HG03159 (cell line): ENCODE measurements around the gene CMTR1.

ENCODE experiments used
- ATAC-seq: cut with Tn5 transposase; IDR thresholded peaks from one replicate; pipeline ENCODE4 v1.9.1; 2021; ENCODE audit warnings: mild to moderate bottlenecking, moderate library complexity; ENCODE audit not compliant: unreplicated experiment

The CMTR1 gene

DNA sequence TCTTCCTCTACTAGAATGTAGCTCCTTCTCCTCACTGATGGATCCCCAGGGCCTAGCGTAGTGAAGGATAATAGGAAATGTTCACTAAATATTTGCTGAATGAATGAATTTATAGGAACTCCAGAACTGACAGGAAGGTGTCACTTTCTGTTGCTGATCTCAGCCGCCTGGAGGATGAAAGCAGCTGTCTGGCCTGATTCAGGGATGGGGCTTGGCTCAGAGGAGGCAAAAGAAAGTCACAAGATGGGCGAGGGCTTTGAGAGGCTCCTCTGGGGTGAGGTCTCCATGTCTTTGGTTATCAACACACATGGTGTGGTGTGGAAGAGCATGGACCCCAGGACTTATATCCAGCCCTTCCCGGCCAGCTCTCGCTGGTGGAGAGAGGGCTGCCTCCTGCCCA is 78.2 kb downstream of the CMTR1 start:
- no peak for ATAC-seq

- no peak for ATAC-seq
Measured at GRCh38 chr6:37511910-37512399, 78.9 kb downstream of the CMTR1 start.

GRCh38 chr6:37512400-37513011 is 79.5 kb downstream of the CMTR1 start:
- no peak for ATAC-seq

DNA sequence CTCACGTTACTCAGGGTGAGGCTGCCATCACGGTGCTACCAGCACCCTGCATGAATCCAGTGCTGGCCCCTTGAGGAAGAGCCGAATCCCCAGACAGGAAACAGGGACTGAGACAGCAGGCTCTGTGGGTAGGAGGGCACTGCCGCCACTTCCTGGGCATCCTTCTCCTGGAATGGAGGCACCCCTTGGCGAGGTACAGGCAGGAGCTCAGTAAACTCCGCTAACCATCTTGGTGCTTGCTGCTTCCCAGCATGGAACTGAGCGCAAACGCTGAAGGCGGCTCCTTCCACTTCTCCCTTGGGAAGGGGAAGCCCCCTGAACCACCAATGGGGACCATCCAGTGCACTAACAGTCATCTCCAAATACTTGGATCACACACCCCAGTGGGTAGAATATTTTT is 80.1 kb downstream of the CMTR1 start:
- no peak for ATAC-seq

- ATAC-seq, result no peak
Measured at GRCh38 chr6:37513576-37513975, 80.6 kb downstream of the CMTR1 start.

DNA sequence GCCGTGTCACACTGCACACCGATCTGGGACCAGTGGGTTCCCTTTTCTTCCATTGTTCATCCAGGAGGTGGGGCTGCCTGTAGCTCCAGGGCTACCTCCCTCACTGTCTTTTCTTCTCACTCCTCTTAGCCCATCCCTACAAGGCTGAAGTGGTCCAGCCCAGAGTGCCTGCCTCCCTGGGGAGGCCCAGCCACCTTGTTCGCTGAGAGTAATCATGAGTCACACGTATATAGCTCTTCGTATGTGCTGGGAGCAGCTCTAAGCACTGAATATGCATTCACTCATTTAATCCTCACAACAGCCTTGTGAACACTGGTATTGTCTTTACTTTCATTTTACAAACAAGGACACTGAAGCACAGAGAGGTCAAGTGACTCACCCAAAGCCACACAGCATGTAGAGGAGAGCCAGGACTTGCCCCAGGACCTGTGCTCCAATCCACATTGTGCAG is 81.3 kb downstream of the CMTR1 start:
- ATAC-seq, result no peak

- ATAC-seq, result no peak
Measured at GRCh38 chr6:37514837-37515236, 81.8 kb downstream of the CMTR1 start.

GRCh38 chr6:37515712-37516075 is 82.7 kb downstream of the CMTR1 start:
- ATAC-seq, result no peak

GRCh38 chr6:37516076-37516919 is 83.3 kb downstream of the CMTR1 start:
- ATAC-seq, result no peak

- no peak for ATAC-seq
Measured at GRCh38 chr6:37516920-37517405, 83.9 kb downstream of the CMTR1 start.

- no peak for ATAC-seq
Measured at GRCh38 chr6:37517411-37517812, 84.4 kb downstream of the CMTR1 start.

DNA sequence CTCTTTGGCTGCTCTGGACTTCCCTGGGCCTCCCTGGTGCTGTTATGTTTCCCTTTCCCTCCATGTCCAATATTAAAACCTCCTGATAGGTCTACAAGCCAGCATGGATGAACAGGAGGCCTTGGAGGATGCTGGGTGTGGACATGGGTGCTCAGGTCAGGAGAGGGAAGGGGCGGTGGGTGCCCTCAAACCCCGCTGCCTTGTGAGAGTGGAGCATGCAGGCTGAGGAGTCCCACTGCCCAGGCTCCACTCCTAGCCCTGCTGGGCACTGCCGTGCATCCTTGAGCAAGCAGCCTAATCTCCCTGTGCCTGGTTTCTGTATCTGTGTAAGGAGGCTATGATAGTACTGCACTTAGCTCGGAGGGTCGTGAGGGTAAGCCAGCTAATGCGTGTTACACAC is 85.1 kb downstream of the CMTR1 start:
- ATAC-seq, result no peak

GRCh38 chr6:37519461-37519860 is 86.4 kb downstream of the CMTR1 start:
- no peak for ATAC-seq

DNA sequence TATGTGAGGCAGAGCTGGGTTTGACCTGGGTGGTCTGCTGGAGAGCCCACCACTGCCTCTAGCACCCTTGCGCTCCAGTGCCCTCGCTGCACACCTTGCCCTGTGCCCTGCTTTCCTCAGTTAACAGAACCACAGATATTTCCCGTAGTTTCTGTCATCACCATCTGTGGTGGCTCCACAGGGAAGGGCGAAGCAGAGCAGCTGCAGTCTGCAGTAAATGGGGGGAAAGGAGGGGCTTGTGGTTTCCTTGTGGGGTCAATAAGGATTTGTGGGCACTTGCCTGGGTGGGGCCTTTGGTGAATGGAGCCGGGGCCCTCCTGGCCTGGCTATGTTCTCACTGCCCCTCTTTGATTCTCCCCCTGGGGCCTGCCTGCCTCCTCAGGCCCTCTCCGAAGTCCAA is 87.9 kb downstream of the CMTR1 start:
- ATAC-seq, result no peak

DNA sequence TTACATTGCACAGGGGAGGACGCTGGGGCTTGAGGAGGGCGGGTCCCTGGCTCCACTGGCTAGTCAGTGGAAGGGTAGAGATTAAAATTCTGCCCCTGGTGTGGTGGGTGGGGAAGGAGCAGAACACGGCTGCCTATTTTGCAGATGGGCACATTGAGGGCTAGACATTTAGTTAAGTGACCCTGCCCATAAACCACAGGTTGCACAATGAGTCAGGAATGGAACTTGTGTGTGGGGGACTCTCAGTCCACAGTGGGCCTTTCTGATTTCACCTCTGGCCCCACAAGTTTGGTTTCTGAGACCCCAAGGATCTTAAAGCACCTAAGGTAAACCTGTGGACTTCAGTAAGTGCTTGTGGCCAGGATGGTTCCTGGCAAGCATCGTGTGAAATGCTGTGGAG is 88.7 kb downstream of the CMTR1 start:
- no peak for ATAC-seq

- no peak for ATAC-seq
Measured at GRCh38 chr6:37522836-37523235, 89.8 kb downstream of the CMTR1 start.

DNA sequence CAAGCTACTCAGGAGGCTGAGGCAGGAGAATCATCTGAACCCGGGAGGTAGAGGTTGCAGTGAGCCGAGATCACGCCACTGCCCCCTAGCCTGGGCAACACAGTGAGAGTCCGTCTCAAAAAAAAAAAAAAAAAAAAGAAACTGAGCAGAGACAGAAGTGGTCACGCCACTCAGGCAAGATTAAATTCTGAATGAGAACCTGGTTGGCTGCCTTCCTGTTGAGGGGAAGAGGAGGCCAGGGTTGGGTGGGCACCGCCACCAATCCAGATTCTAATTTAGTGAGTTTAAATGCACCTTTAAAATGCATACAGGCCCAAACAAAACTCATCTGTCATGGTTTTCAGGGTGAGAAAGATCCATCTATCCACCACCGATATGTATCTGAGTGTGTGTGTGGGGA is 90.4 kb downstream of the CMTR1 start:
- ATAC-seq, result no peak

DNA sequence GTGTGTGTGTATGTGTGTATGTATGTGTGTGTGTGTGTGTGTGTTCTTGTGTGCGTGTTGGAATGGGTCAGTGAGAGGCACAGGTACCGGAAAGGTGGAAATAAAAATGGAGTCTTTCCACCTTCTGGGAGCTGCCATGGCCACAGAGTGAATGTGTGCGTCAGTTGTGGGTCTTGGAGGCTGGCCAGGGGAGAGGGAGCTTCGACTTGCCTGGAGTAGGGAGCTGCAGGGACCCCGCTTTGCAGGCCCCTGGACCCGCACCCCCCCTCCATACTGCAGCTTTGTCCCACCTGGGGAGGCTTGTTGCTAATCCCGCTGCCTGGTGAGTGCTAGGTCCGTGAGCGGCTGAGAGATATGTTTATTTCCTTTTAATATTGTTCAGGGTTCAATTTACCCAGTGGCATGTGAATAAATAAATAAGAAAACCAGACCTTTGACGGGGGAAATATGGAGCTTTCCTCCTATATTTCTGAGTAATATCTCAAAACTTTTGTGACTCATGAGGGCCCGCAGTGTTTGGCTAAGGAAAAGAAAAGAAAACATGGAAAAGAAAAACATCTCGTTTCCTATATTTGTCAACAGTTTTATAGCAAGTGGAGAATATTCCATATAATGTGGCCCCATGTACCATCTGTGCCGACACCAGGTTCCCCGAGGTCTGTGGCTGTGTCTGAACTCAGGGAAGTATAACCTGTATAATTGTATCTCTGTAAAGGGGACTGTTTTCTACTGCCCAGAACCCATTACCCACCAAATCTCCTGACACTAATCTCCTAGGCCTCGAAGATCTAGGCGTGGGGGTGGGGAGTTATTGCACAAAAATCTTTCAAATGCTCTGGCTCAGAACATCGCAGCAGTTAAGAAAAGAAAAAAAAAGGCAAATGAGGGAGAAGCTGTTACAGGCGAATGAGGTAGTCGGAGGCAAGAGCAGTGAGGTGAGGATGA is 91.3 kb downstream of the CMTR1 start:
- ATAC-seq, result no peak

DNA sequence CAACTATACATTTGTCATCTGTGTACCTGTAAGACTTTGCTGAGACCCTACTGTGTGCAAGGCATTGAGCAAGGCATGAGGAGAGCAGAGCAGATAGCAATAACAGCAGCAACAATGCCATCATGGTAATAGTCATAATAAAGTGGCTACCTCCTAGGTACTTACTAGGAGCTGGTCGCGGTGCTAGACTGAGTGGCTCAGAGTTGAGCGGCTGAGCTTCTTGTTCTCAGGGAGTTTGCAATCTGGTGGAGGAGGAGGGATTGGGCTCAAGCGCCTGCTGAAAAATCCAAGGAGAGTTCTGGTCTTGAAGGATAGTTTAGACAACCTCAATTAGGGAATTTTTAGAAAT is 91.9 kb downstream of the CMTR1 start:
- no peak for ATAC-seq

GRCh38 chr6:37525460-37526357 is 92.7 kb downstream of the CMTR1 start:
- no peak for ATAC-seq
